Activated T-cell treated with anti-CD3 and anti-CD28 coated beads, Interleukin-2, amount 50 U/mL, for 24 hours (primary cell): Measurements from ENCODE around the gene PIWIL1.

ENCODE experiments used
- DNase-seq: peaks from one replicate; pipeline ENCODE4 v3.0.0-alpha.2; 2020
- H3K27ac Mint-ChIP-seq: 2 replicates; pipeline ENCODE4 v1.8.0; 2020; ENCODE audit warnings: mild to moderate bottlenecking, mixed read lengths
- H3K27me3 Mint-ChIP-seq: 2 replicates; pipeline ENCODE4 v1.8.0; 2020; ENCODE audit warnings: mixed read lengths
- H3K36me3 Mint-ChIP-seq: 2 replicates; pipeline ENCODE4 v1.8.0; 2020; ENCODE audit warnings: low read depth, mixed read lengths
- H3K4me1 Mint-ChIP-seq: 2 replicates; pipeline ENCODE4 v1.8.0; 2020; ENCODE audit warnings: low read depth, mixed read lengths
- H3K4me3 Mint-ChIP-seq: 2 replicates; pipeline ENCODE4 v1.8.0; 2020; ENCODE audit warnings: mild to moderate bottlenecking, moderate library complexity, mixed read lengths
- H3K9me3 Mint-ChIP-seq: 2 replicates; pipeline ENCODE4 v1.8.0; 2020; ENCODE audit warnings: mixed read lengths

The PIWIL1 gene

DNA sequence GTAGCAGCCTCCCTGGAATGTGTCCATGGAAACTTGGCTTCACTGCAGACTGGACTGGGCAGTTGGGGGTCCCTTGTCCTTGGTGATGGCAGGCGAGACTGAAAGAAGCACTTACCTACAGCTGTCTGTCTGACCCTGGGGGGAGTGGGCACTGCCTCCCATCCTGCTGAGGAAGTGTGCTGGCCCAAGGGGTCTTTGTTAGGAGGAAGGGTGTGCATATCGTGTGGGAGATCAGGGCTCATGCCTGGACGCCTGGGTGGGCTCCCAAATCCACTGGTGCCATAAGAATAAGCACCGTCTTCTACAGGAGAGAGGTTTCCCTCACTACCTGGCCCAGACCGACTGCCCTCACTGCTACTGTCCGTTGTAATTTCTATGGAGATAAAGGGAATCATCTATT is 81.4 kb downstream of the PIWIL1 start:
- Mint-ChIP-seq H3K36me3 (no peaks in the 10 kb centered on the region), H3K27me3 (peaks cover 2% of the 10 kb centered on the region)

GRCh38 chr12:130420071-130420470 is 82.4 kb downstream of the PIWIL1 start:
- Mint-ChIP-seq H3K4me3 (no peak overlapping the region), H3K9me3 (no peaks in the 10 kb centered on the region), H3K27me3 (no peaks in the 10 kb centered on the region), H3K27ac (no peak overlapping the region), H3K4me1 (no peaks in the 10 kb centered on the region), H3K36me3 (no peaks in the 10 kb centered on the region)
- DNase-seq = no peak

More for the DNA sequence above, 81.4 kb downstream of the PIWIL1 start:
- H3K4me1 Mint-ChIP-seq = no peaks in the 10 kb centered on the region
- DNase-seq = no peak
- H3K27ac Mint-ChIP-seq = no peak overlapping the region
- H3K9me3 Mint-ChIP-seq = no peaks in the 10 kb centered on the region
- H3K4me3 Mint-ChIP-seq = no peak overlapping the region

DNA sequence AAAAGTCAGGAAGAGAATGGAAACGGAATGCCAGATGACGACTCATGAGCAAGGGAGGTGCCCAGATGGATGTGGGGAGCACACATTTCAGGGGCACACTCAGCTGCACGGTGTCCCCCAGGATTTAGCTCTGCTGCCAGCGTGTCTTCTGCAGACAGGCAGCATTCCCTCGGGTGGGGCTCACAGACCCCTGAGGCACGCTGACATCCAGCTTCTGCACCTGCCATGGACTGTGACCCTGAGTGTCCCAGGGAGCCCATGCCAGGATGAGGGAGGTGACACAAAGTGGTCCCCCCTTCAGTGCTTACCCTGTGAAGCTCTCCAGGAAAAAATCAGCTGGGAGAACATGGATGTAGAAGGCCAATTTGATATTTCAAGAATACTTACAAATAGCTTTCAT is 84.2 kb downstream of the PIWIL1 start:
- H3K4me3 Mint-ChIP-seq = no peak overlapping the region
- no peaks in the 10 kb centered on the region for H3K27me3 Mint-ChIP-seq
- no peaks in the 10 kb centered on the region for H3K36me3 Mint-ChIP-seq
- H3K9me3 Mint-ChIP-seq = no peaks in the 10 kb centered on the region
- DNase-seq = no peak
- H3K4me1 Mint-ChIP-seq = no peaks in the 10 kb centered on the region
- no peak overlapping the region for H3K27ac Mint-ChIP-seq
